Muscle of leg (tissue), 11 donors: ENCODE results near the gene DHCR24. TPM values are rescaled to one million over a fixed set of nuclear protein-coding genes. Genes with fewer than 3 reads are reported as not detected.

Source experiments
- DNase-seq: peaks from one replicate; pipeline ENCODE4 v3.0.0; 2013
- H3K27ac ChIP-seq: one replicate; pipeline ENCODE4 v1.5.1; 2013; ENCODE audit warnings: mild to moderate bottlenecking, low read length, control low read depth
- H3K27me3 ChIP-seq: one replicate; pipeline ENCODE4 v1.6.1; 2013; ENCODE audit warnings: low read length; ENCODE audit not compliant: control insufficient read depth, insufficient read depth
- H3K36me3 ChIP-seq: one replicate; pipeline ENCODE4 v1.6.1; 2013; ENCODE audit warnings: low read length; ENCODE audit not compliant: control insufficient read depth, insufficient read depth
- H3K4me1 ChIP-seq: one replicate; pipeline ENCODE4 v1.6.1; 2013; ENCODE audit warnings: low read length; ENCODE audit not compliant: control insufficient read depth, insufficient read depth
- H3K4me3 ChIP-seq: one replicate; pipeline ENCODE4 v1.5.1; 2013; ENCODE audit warnings: low read length, control low read depth
- H3K9me3 ChIP-seq: replicated peaks from 2 replicates; pipeline ENCODE4 v1.6.1; 2013; ENCODE audit warnings: low read depth, low read length; ENCODE audit not compliant: control insufficient read depth
- WGBS: methylation state at CpG from one replicate; pipeline ENCODE4 v1.1.5; 2013; ENCODE audit warnings: missing lambda C conversion rate; ENCODE audit not compliant: insufficient coverage; 5-methylcytosine and 5-hydroxymethylcytosine counted together
- polyA plus RNA-seq, 8 donors: library from polyadenylated mRNA; unstranded; fragments of 120-200 nt; gene quantifications; one replicate each; pipeline versions ENCODE4 v1.2.1 to v1.2.3, GENCODE V29; 2013; ENCODE audit warnings: inconsistent platforms in 1 of 8, low replicate concordance in 1 of 8; ENCODE audit not compliant: insufficient read length in 8 of 8, insufficient read depth in 1 of 8
- total RNA-seq: library from RNA; stranded (reverse); fragments of 120-200 nt; gene quantifications from one replicate; pipeline ENCODE4 v1.2.4, GENCODE V29; 2013

The DHCR24 gene
- total and polyA plus RNA-seq, 9 donors, result 12.2 to 32.7 (median 23.6) TPM

DNA sequence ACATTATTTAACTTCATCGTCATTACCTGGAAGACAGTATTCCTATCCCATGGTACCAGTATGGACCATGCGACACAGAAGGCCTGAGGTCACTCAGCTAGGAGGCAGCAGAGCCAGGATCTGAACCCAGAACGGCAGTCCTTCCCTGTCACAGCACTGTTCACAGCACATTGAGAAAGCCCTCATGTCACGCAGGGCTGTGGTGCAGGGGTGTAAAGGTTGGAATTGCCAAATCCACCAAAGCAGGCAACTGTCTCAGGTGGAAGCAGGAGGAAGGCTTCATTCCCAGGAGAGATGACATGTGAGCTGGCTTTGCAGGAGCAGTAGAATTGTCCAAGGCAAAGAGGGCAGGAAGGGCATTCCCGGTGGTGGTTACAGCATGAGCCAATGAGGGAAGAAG, 75.9 kb downstream of the DHCR24 start:
- DNase-seq, result no peak
- Histone ChIP-seq H3K27me3 (peaks cover 5% of the 10 kb centered on the region), H3K36me3 (no peaks in the 10 kb centered on the region), H3K9me3 (no peaks in the 10 kb centered on the region), H3K27ac (no peak overlapping the region), H3K4me3 (no peak overlapping the region), H3K4me1 (no peaks in the 10 kb centered on the region)
- WGBS, result 87% methylated on average over 5 of the region's 5 CpGs

DNA sequence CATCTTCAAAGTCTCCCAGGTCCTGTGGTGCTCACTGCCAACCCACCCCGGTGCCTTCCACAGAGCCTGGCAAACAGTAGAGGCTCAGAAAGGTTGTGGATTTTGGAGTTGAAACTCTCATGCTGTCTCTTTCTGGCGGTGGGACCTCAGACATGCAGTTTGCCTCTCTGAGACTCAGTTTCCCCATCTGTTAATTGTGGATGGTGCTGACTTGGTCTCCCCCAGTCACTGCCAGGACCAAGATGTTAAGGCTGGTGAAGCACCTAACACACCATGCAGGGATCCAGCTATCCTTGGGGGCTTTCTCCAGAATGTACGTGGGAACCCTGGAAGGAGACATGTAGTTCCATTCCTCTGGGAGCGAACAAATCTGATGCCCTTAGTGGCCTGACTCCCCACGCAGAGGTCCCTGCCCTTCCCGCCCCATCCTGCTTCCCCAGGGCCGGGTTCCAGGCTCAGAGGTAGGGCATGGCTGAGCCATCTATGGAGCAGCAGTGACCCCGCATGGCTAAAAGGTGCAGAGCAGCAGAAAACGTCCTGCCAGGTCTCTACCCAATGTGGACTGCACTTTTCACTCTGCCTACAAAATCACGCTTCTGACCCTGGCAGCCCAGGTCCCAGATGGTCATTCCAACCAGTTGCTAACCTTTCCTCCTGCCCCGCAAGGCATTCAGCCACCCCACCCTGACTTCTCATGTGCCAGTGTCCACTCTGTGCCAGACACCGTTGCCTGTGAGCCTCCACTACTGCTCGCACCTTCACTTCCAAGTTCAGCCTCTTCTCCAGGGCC, 76.6 kb downstream of the DHCR24 start:
- H3K27ac ChIP-seq, result no peak overlapping the region
- no peaks in the 10 kb centered on the region for H3K4me1 ChIP-seq
- no peaks in the 10 kb centered on the region for H3K9me3 ChIP-seq

DNA sequence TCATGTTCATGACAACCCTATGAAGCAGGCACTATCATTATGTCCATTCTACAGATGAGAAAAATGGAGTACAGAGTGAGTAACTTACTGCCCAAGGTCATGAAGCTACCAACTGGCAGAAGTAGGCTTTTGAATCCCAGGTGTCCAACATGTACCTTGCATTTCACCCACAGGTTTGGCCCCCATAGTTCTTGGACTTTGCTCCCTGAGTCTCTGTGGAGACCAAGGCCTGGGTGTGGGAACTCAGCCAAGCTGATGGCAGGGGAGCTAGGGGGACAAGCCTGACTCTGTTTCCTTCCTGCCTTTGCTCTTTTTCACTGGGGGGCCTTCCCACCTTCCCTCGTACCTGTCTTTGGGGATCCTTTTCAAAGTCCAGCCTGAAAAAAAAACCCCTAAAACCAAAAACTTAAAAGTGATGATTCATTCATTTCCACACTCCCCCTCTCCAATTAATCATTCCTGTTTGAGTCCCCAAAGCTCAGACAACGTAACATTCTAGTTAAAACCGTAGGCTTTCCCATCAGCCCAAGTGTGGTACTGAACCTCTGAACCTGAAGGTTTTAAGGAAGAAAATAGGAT, 77.4 kb downstream of the DHCR24 start:
- WGBS, result no CpG with 5 or more reads among the region's 3 CpGs
- DNase-seq, result no peak
- H3K4me3 ChIP-seq, result no peak overlapping the region

More for the DNA sequence above, 76.6 kb downstream of the DHCR24 start:
- Histone ChIP-seq H3K4me3 (no peak overlapping the region), H3K36me3 (no peaks in the 10 kb centered on the region), H3K27me3 (peaks cover 4% of the 10 kb centered on the region)
- DNase-seq, result peak; percentile 52
- WGBS, result 23% methylated on average over 11 of the region's 13 CpGs

DNA sequence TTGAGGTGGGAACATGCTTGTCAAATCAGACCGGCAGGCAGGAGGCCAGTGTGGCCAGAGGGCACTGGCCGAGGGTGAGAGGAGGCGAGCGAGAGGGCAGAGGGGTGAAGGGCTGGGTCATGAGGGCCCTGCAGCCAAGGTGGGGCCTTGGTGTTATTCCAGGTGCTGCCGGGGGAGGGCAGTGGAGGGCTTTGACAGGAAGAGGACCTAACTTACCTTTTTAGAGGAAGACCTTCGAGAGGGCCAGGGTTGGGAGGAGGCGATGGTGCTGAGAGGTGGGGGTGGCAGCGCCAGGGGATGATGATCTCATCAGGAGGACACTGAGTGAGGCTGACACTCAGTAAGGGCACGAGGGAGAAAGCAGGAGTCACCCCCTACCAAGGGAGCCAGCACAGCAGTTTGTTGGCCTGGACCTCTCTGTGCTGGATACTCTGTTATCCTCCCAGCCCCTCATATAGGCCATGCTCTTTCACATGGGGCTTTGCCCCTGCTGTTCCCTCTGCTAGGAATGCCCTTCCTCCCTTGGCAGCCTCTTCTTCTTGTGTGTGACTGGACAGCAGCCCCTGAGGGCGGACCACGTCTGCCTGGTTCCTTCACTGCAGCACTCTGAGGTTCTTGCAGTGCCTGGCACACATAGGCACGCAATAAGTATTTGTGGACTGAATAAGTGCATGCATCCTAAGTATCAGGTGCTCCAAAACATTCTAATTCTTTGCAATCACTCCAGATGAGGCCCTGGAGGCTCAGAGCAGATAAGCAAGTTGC, 78.4 kb downstream of the DHCR24 start:
- H3K4me3 ChIP-seq, result no peak overlapping the region
- no peaks in the 10 kb centered on the region for H3K9me3 ChIP-seq
- H3K27me3 ChIP-seq, result peaks cover 4% of the 10 kb centered on the region
- WGBS, result 78% methylated on average over 5 of the region's 12 CpGs
- DNase-seq, result no peak
- no peaks in the 10 kb centered on the region for H3K4me1 ChIP-seq
- no peaks in the 10 kb centered on the region for H3K36me3 ChIP-seq
- H3K27ac ChIP-seq, result no peak overlapping the region

More for the DNA sequence above, 77.4 kb downstream of the DHCR24 start:
- Histone ChIP-seq H3K27me3 (peaks cover 4% of the 10 kb centered on the region), H3K36me3 (no peaks in the 10 kb centered on the region), H3K27ac (no peak overlapping the region), H3K4me1 (no peaks in the 10 kb centered on the region), H3K9me3 (no peaks in the 10 kb centered on the region)

DNA sequence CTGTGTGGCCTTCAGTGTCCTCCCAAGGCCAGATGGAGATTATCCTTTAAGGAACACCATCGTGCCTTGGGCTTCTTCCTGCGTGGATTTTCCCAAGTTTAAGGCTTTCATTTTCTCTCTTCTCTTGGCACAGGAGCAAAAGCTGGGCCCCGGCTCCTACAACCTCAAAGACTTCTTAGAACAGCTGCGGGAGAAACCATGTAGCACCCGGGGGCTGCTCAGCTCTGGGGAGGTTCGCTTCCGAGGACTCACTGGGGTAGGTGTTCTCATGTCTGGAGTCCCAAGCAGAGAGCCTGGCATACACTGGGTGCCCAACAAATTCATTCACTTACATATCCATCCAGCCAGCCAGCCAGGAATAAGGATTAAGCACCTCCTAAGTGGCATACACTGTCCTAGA, 79.2 kb downstream of the DHCR24 start:
- Histone ChIP-seq H3K27me3 (peaks cover 4% of the 10 kb centered on the region), H3K27ac (no peak overlapping the region), H3K4me3 (no peak overlapping the region), H3K36me3 (no peaks in the 10 kb centered on the region), H3K4me1 (no peaks in the 10 kb centered on the region), H3K9me3 (no peaks in the 10 kb centered on the region)
- DNase-seq, result no peak
- WGBS, result 56% methylated on average over 2 of the region's 7 CpGs

DNA sequence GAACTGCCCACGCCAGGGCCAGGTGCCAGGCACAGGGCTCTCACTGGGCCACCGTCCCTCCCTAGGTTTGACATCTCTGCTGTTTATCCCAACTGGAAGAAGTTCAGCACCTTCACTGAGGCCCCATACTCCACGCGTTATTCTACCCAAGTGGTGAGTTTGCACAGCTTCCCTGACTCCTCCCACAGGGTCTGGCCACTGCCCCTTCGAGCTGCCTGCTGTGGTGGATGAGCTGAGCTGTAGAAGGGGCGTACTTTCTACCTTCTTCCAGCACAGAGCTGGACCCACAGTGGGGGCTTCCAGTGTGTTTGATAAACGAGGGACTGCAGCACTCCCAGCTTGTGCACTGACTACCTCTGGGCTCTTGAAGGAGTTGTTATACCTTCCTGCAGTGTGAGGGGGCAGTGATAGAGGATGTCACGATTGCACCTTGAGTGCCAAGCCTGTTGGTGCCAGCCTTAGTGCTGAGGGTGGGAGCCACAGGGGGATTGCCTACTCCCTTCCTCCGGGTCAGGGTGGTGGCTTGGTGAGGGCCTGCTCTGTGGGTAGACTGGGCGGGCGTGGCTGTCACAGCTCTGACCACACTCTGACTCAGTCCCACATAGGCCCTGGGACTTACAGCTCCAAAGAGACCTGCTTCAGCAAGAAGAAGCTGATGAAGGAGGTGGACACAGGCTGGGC, 79.9 kb downstream of the DHCR24 start:
- H3K4me3 ChIP-seq, result no peak overlapping the region

DNA sequence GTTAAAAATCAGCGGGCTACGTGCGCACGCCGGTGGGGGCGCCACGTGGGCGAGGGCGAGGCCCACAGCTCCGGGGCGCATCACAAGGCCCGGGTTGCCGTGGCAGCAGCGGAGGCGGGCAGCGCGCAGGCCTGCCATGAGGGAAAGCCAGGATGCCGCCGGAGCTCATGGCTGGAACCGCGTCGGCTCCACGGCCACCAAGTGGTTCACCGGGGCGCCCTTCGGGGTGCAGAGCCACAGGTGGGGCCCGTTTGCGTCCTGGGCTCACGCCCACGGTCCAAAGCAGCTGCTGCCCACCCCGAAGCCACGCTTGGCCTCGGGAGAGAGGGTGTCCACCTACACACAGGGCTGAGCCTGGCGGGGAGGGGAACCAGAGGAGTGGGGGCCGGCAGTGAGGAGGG, 81.0 kb downstream of the DHCR24 start:
- no peak for DNase-seq
- Histone ChIP-seq H3K27ac (no peak overlapping the region), H3K4me3 (no peak overlapping the region), H3K27me3 (peaks cover 14% of the 10 kb centered on the region), H3K36me3 (no peaks in the 10 kb centered on the region), H3K4me1 (peaks cover 5% of the 10 kb centered on the region), H3K9me3 (no peaks in the 10 kb centered on the region)
- WGBS, result 51% methylated on average over 24 of the region's 35 CpGs

More for the DNA sequence above, 79.9 kb downstream of the DHCR24 start:
- WGBS, result 65% methylated on average over 3 of the region's 11 CpGs
- H3K9me3 ChIP-seq, result no peaks in the 10 kb centered on the region
- H3K27ac ChIP-seq, result no peak overlapping the region
- H3K4me1 ChIP-seq, result no peaks in the 10 kb centered on the region
- peaks cover 4% of the 10 kb centered on the region for H3K27me3 ChIP-seq
- no peak for DNase-seq
- no peaks in the 10 kb centered on the region for H3K36me3 ChIP-seq

DNA sequence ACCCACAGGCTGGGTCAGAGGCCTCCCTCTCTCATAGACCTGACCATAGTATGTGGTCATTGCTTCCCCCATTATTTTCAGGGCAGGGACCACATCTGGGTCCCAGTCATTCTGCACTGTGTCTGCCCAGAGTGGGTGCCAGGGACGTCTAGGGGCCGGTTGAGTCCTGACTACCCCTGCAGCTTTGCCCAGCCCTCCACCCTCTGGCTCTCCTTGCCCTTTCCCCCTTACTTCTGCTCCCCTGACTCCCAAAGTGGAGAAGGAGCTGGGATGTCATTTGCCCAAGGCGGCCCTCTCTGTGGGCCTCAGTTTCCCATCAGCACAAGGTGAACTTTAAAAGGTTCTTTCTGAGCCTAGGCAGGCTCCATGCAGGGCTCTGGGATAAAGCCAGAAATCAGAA, 81.5 kb downstream of the DHCR24 start:
- peaks cover 16% of the 10 kb centered on the region for H3K27me3 ChIP-seq
- H3K27ac ChIP-seq, result no peak overlapping the region
- H3K9me3 ChIP-seq, result no peaks in the 10 kb centered on the region
- peaks cover 8% of the 10 kb centered on the region for H3K4me1 ChIP-seq
- H3K36me3 ChIP-seq, result no peaks in the 10 kb centered on the region
- DNase-seq, result no peak
- WGBS, result 80% methylated on average over 2 of the region's 3 CpGs
- H3K4me3 ChIP-seq, result no peak overlapping the region

DNA sequence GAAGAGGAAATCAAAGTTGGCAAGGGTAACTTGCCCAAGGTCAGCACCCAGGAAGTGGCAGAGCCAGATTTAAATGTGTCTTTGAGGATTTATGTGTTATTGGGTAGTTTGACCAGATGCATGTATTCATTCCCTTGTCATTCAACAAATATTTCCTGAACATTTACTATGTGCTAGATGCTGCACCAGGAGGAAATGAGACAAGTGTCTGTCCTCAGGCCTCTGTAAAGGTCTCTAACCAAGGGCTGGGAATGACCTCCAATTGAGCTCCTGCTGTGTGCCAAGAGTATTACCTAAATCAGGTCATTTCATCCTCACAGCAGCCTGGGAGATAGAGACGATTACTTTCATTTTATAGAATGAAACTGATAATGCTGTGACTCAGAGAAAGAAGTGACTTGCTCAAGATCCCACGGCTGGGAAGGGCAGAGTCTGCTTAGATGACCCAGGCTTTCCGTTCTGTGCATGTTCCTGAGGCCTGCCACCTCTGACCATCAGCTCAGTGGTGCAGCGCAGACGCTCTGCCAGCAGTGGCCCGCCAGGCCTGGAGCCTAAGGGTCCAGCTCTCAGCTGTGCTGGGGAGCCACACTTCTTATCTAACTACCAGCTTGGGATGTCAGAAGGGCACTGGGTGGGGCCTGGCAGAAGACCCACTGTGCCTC, 82.4 kb downstream of the DHCR24 start:
- 66% methylated on average over 2 of the region's 6 CpGs for WGBS
- H3K9me3 ChIP-seq, result no peaks in the 10 kb centered on the region
- H3K4me3 ChIP-seq, result no peak overlapping the region
- no peak for DNase-seq
- no peak overlapping the region for H3K27ac ChIP-seq
- peaks cover 8% of the 10 kb centered on the region for H3K4me1 ChIP-seq
- H3K36me3 ChIP-seq, result no peaks in the 10 kb centered on the region
- peaks cover 25% of the 10 kb centered on the region for H3K27me3 ChIP-seq
